Thymus (tissue), 11 donors: Measurements from ENCODE around the gene HLCS. TPM values are rescaled to one million over a fixed set of nuclear protein-coding genes. Genes with fewer than 3 reads are reported as not detected.

Experiments
- DNase-seq, 9 donors: peaks; one replicate each; pipeline ENCODE4 v3.0.0-alpha.2; 2013; ENCODE audit warnings: low spot score in 9 of 9, low read depth in 6 of 9, missing footprints in 1 of 9
- H3K27ac ChIP-seq, 2 donors: one replicate each; pipeline ENCODE4 v1.5.1; 2013; ENCODE audit warnings: control low read depth in 1 of 2, low read depth in 1 of 2, low read length in 1 of 2, mild to moderate bottlenecking in 1 of 2, moderate library complexity in 1 of 2
- H3K27me3 ChIP-seq, 2 donors: one replicate each; pipeline ENCODE4 v1.5.1; 2013; ENCODE audit warnings: low read length in 1 of 2; ENCODE audit not compliant: control insufficient read depth in 2 of 2, insufficient read depth in 1 of 2
- H3K36me3 ChIP-seq, 2 donors: one replicate each; pipeline ENCODE4 v1.5.1; 2013; ENCODE audit warnings: low read length in 1 of 2, mild to moderate bottlenecking in 1 of 2, moderate library complexity in 1 of 2; ENCODE audit not compliant: control insufficient read depth in 2 of 2, insufficient read depth in 2 of 2
- H3K4me1 ChIP-seq, 2 donors: one replicate each; pipeline ENCODE4 v1.5.1; 2013; ENCODE audit warnings: low read length in 2 of 2; ENCODE audit not compliant: control insufficient read depth in 2 of 2, insufficient read depth in 2 of 2
- H3K4me3 ChIP-seq, 2 donors: one replicate each; pipeline ENCODE4 v1.5.1; 2013; ENCODE audit warnings: low read length in 2 of 2, control low read depth in 1 of 2, mild to moderate bottlenecking in 1 of 2
- H3K9me3 ChIP-seq, 2 donors: one replicate each; pipeline ENCODE4 v1.5.1; 2013; ENCODE audit warnings: low read length in 1 of 2, mild to moderate bottlenecking in 1 of 2; ENCODE audit not compliant: control insufficient read depth in 2 of 2, insufficient read depth in 1 of 2
- WGBS: extraction: QIAGEN DNeasy Blood & Tissue Kit; methylation state at CpG from one replicate; pipeline ENCODE4 v1.1.7; 2013; 5-methylcytosine and 5-hydroxymethylcytosine counted together
- polyA plus RNA-seq: library from polyadenylated mRNA; stranded (reverse); fragments of 200-250 nt; gene quantifications from one replicate; pipeline ENCODE4 v1.2.3, GENCODE V29; 2013
- total RNA-seq: library from RNA; stranded (reverse); fragments of 120-200 nt; gene quantifications from one replicate; pipeline ENCODE4 v1.2.4, GENCODE V29; 2013
- donor health status: healthy.

The HLCS gene
- total and polyA plus RNA-seq, 2 donors: 4.6 to 5.4 TPM

- WGBS: 97% methylated on average over 10 of the region's 10 CpGs
- Histone ChIP-seq H3K9me3 (no peaks in the 10 kb centered on the region), H3K36me3 (no peaks in the 10 kb centered on the region), H3K27ac (no peak overlapping the region), H3K4me3 (no peak overlapping the region), H3K4me1 (no peaks in the 10 kb centered on the region), H3K27me3 (no peaks in the 10 kb centered on the region)
- no peak for DNase-seq
Observed at GRCh38 chr21:36864974-36865373, 101.5 kb downstream of the HLCS start.

DNA sequence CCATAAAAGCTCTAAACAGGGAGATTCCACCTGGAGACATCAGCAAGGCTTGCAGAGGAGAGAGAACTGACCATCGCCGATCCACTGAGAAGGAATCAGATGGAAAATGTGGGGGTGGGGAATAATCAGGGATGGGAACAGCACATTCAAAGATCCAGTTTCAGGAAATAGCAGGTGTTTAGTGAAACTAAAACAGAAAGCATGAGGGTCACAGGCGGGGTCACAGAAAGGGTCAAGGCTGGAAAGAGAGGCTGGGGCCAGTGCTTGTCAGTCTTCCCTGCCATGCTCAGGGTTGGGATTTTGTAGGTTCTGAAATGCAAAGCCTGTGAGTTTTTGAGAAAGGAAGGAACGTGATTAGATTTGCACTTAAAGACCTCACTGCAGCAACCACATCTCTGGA is 103.2 kb downstream of the HLCS start:
- DNase-seq: no peak
- 97% methylated on average over 4 of the region's 4 CpGs for WGBS
- no peak overlapping the region for H3K4me3 ChIP-seq

DNA sequence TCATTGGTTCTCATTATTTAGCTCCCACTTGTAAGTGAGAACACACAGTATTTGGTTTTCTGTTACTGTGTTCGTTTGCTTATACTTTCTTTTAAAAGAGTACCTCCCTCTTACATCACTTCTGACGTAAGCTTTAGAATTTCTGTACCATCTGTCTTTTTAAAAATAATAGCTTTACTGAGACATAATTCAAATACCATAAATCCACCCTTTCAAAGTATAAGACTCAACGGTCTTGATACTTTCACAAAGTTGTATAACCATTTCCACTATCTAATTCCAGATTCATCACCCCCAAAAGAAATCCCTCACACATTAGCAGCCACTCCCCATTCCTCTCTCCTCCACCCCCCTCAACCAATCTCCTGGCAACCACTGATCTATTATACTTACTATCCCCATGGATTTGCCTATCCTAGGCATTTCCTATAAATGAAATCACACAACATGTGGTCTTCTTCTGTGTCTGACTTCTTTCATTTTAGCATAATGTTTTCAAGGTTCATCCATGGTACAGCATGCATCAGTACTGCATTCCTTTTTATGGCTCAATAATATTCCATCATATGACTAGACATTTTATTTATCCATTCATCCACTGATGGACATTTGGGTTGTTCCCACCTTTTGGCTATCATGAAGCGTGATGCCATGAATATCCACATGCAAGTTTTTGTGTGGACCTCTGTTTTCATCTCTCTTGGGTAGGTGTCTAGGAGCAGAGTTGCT is 104.7 kb downstream of the HLCS start:
- H3K4me1 ChIP-seq: no peaks in the 10 kb centered on the region
- WGBS: over 99% methylated on average over 4 of the region's 4 CpGs
- no peak overlapping the region for H3K4me3 ChIP-seq
- H3K36me3 ChIP-seq: no peaks in the 10 kb centered on the region
- no peaks in the 10 kb centered on the region for H3K9me3 ChIP-seq
- no peak for DNase-seq
- H3K27ac ChIP-seq: no peak overlapping the region
- no peaks in the 10 kb centered on the region for H3K27me3 ChIP-seq

More for the DNA sequence above, 103.2 kb downstream of the HLCS start:
- Histone ChIP-seq H3K27ac (no peak overlapping the region), H3K36me3 (no peaks in the 10 kb centered on the region), H3K27me3 (no peaks in the 10 kb centered on the region), H3K9me3 (no peaks in the 10 kb centered on the region), H3K4me1 (no peaks in the 10 kb centered on the region)

DNA sequence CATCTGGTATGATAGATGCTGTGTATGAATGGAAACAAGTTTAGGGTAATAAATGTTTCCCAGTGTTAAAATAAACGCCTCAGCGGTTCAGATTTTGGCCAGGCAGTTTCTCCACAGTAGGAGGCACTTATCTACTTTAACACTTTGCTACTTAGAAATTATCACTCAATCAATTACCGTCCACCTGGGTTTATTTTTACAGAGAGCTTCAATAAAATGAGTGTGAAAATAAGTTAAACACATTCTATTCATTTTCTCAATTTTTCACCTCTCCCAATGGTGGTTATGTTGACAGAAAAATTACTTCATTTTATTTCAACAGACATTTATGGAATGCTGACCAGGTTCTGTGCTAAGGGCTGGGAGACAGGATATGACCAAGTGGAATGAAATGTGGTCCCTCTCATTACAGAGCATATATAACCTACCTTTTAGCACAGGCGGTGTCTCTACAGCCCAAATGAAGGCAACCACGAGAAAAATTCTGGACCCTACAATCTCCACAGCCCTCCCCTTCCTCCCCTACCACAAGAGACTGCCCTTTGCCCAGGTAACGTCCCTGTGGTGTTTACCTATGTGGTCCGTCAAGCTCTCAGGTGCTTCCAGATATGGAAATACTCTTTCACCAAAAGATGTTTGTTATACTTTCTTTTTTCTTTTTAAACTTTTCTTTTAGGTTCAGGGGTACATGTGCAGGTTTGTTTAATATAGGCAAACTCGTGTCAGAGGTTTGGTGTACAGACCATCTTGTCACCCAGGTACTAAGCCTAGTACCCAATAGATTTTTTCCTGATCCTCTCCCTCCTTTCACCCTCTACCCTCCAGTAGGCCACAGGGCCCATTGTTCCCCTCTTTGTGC is 105.5 kb downstream of the HLCS start:
- 96% methylated on average over 8 of the region's 8 CpGs for WGBS
- H3K4me1 ChIP-seq: no peaks in the 10 kb centered on the region
- H3K27me3 ChIP-seq: no peaks in the 10 kb centered on the region
- DNase-seq: no peak
- no peaks in the 10 kb centered on the region for H3K9me3 ChIP-seq
- no peak overlapping the region for H3K27ac ChIP-seq
- H3K36me3 ChIP-seq: no peaks in the 10 kb centered on the region
- H3K4me3 ChIP-seq: no peak overlapping the region

GRCh38 chr21:36859744-36860501 is 106.5 kb downstream of the HLCS start:
- DNase-seq: peak in 1 of 9 donors; percentile 4

GRCh38 chr21:36858320-36858957 is 108.0 kb downstream of the HLCS start:
- H3K27me3 ChIP-seq: no peaks in the 10 kb centered on the region
- 97% methylated on average over 7 of the region's 7 CpGs for WGBS
- no peaks in the 10 kb centered on the region for H3K9me3 ChIP-seq
- H3K4me3 ChIP-seq: no peak overlapping the region
- no peak for DNase-seq
- no peaks in the 10 kb centered on the region for H3K4me1 ChIP-seq
- no peaks in the 10 kb centered on the region for H3K36me3 ChIP-seq
- no peak overlapping the region for H3K27ac ChIP-seq

More at GRCh38 chr21:36859744-36860501, 106.5 kb downstream of the HLCS start:
- 89% methylated on average over 8 of the region's 8 CpGs for WGBS
- Histone ChIP-seq H3K27me3 (no peaks in the 10 kb centered on the region), H3K27ac (no peak overlapping the region), H3K9me3 (no peaks in the 10 kb centered on the region), H3K4me3 (no peak overlapping the region), H3K4me1 (no peaks in the 10 kb centered on the region), H3K36me3 (no peaks in the 10 kb centered on the region)

GRCh38 chr21:36856643-36857042 is 109.8 kb downstream of the HLCS start:
- Histone ChIP-seq H3K27me3 (no peaks in the 10 kb centered on the region), H3K27ac (no peak overlapping the region), H3K9me3 (no peaks in the 10 kb centered on the region), H3K36me3 (no peaks in the 10 kb centered on the region), H3K4me1 (no peaks in the 10 kb centered on the region), H3K4me3 (no peak overlapping the region)
- no peak for DNase-seq
- WGBS: 91% methylated on average over 3 of the region's 3 CpGs

DNA sequence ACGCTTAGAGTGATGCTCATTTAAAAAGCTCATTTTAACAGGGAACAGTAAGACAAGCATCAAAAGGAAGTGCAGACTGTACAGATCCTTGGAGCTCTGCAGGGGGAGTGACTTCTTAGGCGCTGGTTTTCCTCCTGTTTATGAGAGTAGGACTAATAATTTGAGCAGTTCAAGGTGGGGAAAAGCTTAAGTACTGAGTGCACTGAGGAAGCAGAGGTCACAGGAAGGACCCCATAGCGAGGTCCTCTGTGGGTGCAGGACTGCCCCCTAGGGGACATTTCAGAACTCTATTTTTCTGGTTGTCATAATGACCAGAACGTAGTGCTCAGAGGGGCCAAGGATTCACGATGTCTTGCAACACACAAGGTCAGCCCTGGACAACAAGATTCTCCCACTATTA is 112.1 kb downstream of the HLCS start:
- Histone ChIP-seq H3K4me3 (no peak overlapping the region), H3K4me1 (no peaks in the 10 kb centered on the region), H3K27me3 (no peaks in the 10 kb centered on the region), H3K9me3 (no peaks in the 10 kb centered on the region), H3K27ac (no peak overlapping the region), H3K36me3 (no peaks in the 10 kb centered on the region)
- WGBS: 56% methylated on average over 5 of the region's 5 CpGs
- peak in 8 of 9 donors; percentile 14 to 65 (median 40) for DNase-seq
